ENCODE results near the gene PCDHA11. TPM values are rescaled to one million over a fixed set of nuclear protein-coding genes. Genes with fewer than 3 reads are reported as not detected.
A peak's percentile ranks its signal among the peaks of the same experiment; 100 is the strongest.
"Not testable (repeated sequence)": the region's sequence is repeated elsewhere in the genome, so short reads cannot be mapped to it uniquely, and the experiment has no call there.

Gene PCDHA11
- total and polyA plus RNA-seq, 3 experiments from 2014 or later: not detected

GRCh38 chr5:140829511-140830501 is 39.0 kb upstream of the PCDHA11 start:
- DNase-seq; H3K4me3 ChIP-seq (ENCODE audit: low read length); H3K27ac Mint-ChIP-seq; H3K36me3 ChIP-seq (ENCODE audit: insufficient read depth, low read length); H3K27me3 ChIP-seq (ENCODE audit: insufficient read depth, low read length, poor library complexity, severe bottlenecking); H3K4me1 Mint-ChIP-seq; CTCF ChIA-PET; H3K4me3 Mint-ChIP-seq; POLR2A ChIA-PET; H3K27ac ChIP-seq (ENCODE audit: low read depth, low read length); H3K4me1 ChIP-seq (ENCODE audit: insufficient read depth, low read length); H3K9me3 ChIP-seq (ENCODE audit: low read length): not testable (repeated sequence)
- Mint-ChIP-seq H3K27me3 (peaks cover 32 to 59% of the 10 kb centered on the region in 2 donors), H3K9me3 (peaks cover 19 to 45% (median 41%) of the 10 kb centered on the region in 5 donors), H3K36me3 (peaks cover 0 to 12% (median 0%) of the 10 kb centered on the region in 3 donors)

- Histone ChIP-seq H3K36me3 (ENCODE audit: insufficient read depth, low read length) (no peaks in the 10 kb centered on the region), H3K27ac (ENCODE audit: low read depth, low read length) (no peak within 1 kb of the TSS), H3K9me3 (ENCODE audit: low read length) (no peaks in the 10 kb centered on the region), H3K4me3 (ENCODE audit: low read length) (no peak within 1 kb of the TSS), H3K4me1 (ENCODE audit: insufficient read depth, low read length) (no peaks in the 10 kb centered on the region), H3K27me3 (ENCODE audit: insufficient read depth, low read length, poor library complexity, severe bottlenecking) (no peaks in the 10 kb centered on the region)
- H3K27ac Mint-ChIP-seq: no peak within 1 kb of the TSS
- peaks cover 13 to 33% (median 23%) of the 10 kb centered on the region in 5 donors for H3K9me3 Mint-ChIP-seq
- no peak for DNase-seq
- ChIA-PET CTCF (no interaction called here), POLR2A (no interaction called here)
- peaks cover 0 to 4% (median 0%) of the 10 kb centered on the region in 3 donors for H3K36me3 Mint-ChIP-seq
- no peaks in the 10 kb centered on the region for H3K4me1 Mint-ChIP-seq
- H3K27me3 Mint-ChIP-seq: peaks cover 24 to 32% of the 10 kb centered on the region in 2 donors
- no peak within 1 kb of the TSS for H3K4me3 Mint-ChIP-seq
Measured at GRCh38 chr5:140833993-140834392, 34.8 kb upstream of the PCDHA11 start, which contains the start of gene PCDHA7. TSS of gene PCDHA7 (plus strand) at chr5:140834269. CDS start at chr5:140834384, 115 bp downstream.

GRCh38 chr5:140834439-140835008 is 34.2 kb upstream of the PCDHA11 start:
- H3K27ac ChIP-seq (ENCODE audit: low read depth, low read length); H3K4me1 Mint-ChIP-seq; CTCF ChIA-PET; H3K9me3 ChIP-seq (ENCODE audit: low read length); H3K4me1 ChIP-seq (ENCODE audit: insufficient read depth, low read length); POLR2A ChIA-PET; DNase-seq; H3K27ac Mint-ChIP-seq; H3K36me3 Mint-ChIP-seq; H3K4me3 Mint-ChIP-seq; H3K36me3 ChIP-seq (ENCODE audit: insufficient read depth, low read length); H3K27me3 ChIP-seq (ENCODE audit: insufficient read depth, low read length, poor library complexity, severe bottlenecking); H3K4me3 ChIP-seq (ENCODE audit: low read length): not testable (repeated sequence)
- Mint-ChIP-seq H3K9me3 (peaks cover 14 to 36% (median 20%) of the 10 kb centered on the region in 5 donors), H3K27me3 (peaks cover 25 to 34% of the 10 kb centered on the region in 2 donors)

- no peak overlapping the region for H3K27ac ChIP-seq (ENCODE audit: low read depth, low read length)
- no peak overlapping the region for H3K4me3 Mint-ChIP-seq
- H3K27ac Mint-ChIP-seq: no peak overlapping the region
- H3K9me3 ChIP-seq (ENCODE audit: low read length): no peaks in the 10 kb centered on the region
- peaks cover 29 to 40% of the 10 kb centered on the region in 2 donors for H3K27me3 Mint-ChIP-seq
- H3K36me3 ChIP-seq (ENCODE audit: insufficient read depth, low read length): no peaks in the 10 kb centered on the region
- ChIA-PET CTCF (no interaction called here), POLR2A (no interaction called here)
- no peaks in the 10 kb centered on the region for H3K27me3 ChIP-seq (ENCODE audit: insufficient read depth, low read length, poor library complexity, severe bottlenecking)
- H3K36me3 Mint-ChIP-seq: peaks cover 0 to 4% (median 0%) of the 10 kb centered on the region in 3 donors
- peaks cover 14 to 44% (median 28%) of the 10 kb centered on the region in 5 donors for H3K9me3 Mint-ChIP-seq
- H3K4me1 Mint-ChIP-seq: no peaks in the 10 kb centered on the region
- DNase-seq: no peak
- H3K4me1 ChIP-seq (ENCODE audit: insufficient read depth, low read length): no peaks in the 10 kb centered on the region
- no peak overlapping the region for H3K4me3 ChIP-seq (ENCODE audit: low read length)
Measured at GRCh38 chr5:140835622-140836510, 32.9 kb upstream of the PCDHA11 start.

- H3K27ac ChIP-seq (ENCODE audit: low read depth, low read length): no peak within 1 kb of the TSS
- no peak within 1 kb of the TSS for H3K4me3 ChIP-seq (ENCODE audit: low read length)
- Mint-ChIP-seq H3K4me1 (no peaks in the 10 kb centered on the region), H3K36me3 (no peaks in the 10 kb centered on the region), H3K27ac (no peak within 1 kb of the TSS), H3K4me3 (peak within 1 kb of the TSS in 1 of 7 donors; percentile 9), H3K27me3 (peaks cover 12 to 14% of the 10 kb centered on the region in 2 donors), H3K9me3 (peaks cover 15 to 31% (median 20%) of the 10 kb centered on the region in 5 donors)
- no peaks in the 10 kb centered on the region for H3K36me3 ChIP-seq (ENCODE audit: insufficient read depth, low read length)
- no peaks in the 10 kb centered on the region for H3K4me1 ChIP-seq (ENCODE audit: insufficient read depth, low read length)
- ChIA-PET POLR2A (no interaction called here), CTCF (no interaction called here)
- no peaks in the 10 kb centered on the region for H3K9me3 ChIP-seq (ENCODE audit: low read length)
- H3K27me3 ChIP-seq (ENCODE audit: insufficient read depth, low read length, poor library complexity, severe bottlenecking): no peaks in the 10 kb centered on the region
- DNase-seq: no peak
Measured at GRCh38 chr5:140840978-140841962, 27.5 kb upstream of the PCDHA11 start, which contains the start of gene PCDHA8. TSS of gene PCDHA8 (plus strand) at chr5:140841187. CDS start at chr5:140841322, 135 bp downstream.

GRCh38 chr5:140842798-140843733 is 25.7 kb upstream of the PCDHA11 start:
- peaks cover 21 to 33% (median 28%) of the 10 kb centered on the region in 5 donors for H3K9me3 Mint-ChIP-seq
- no peaks in the 10 kb centered on the region for H3K4me1 Mint-ChIP-seq
- Histone ChIP-seq H3K4me3 (ENCODE audit: low read length) (no peak overlapping the region), H3K27ac (ENCODE audit: low read depth, low read length) (no peak overlapping the region), H3K36me3 (ENCODE audit: insufficient read depth, low read length) (no peaks in the 10 kb centered on the region), H3K4me1 (ENCODE audit: insufficient read depth, low read length) (no peaks in the 10 kb centered on the region), H3K27me3 (ENCODE audit: insufficient read depth, low read length, poor library complexity, severe bottlenecking) (no peaks in the 10 kb centered on the region), H3K9me3 (ENCODE audit: low read length) (no peaks in the 10 kb centered on the region)
- no peak for DNase-seq
- ChIA-PET CTCF (no interaction called here), POLR2A (no interaction called here)
- H3K4me3 Mint-ChIP-seq: no peak overlapping the region
- H3K27ac Mint-ChIP-seq: no peak overlapping the region
- no peaks in the 10 kb centered on the region for H3K36me3 Mint-ChIP-seq
- peaks cover 9 to 31% of the 10 kb centered on the region in 2 donors for H3K27me3 Mint-ChIP-seq
